DMS53 treated with DMSO at 0.1 percent for 48 hours (cell line): ENCODE results near the gene HIP1.
"Not testable (repeated sequence)": the region's sequence is repeated elsewhere in the genome, so short reads cannot be mapped to it uniquely, and the experiment has no call there.

Source experiments
- DNase-seq: peaks from one replicate; lab custom pipeline; 2025; ENCODE audit not compliant: unreplicated experiment; lab: John Stamatoyannopoulos, UW

Gene HIP1

GRCh38 chr7:75687246-75688088 is 51.3 kb downstream of the HIP1 start:
- DNase-seq, result no peak

- no peak for DNase-seq
Observed at GRCh38 chr7:75686551-75686950, 52.2 kb downstream of the HIP1 start.

- not testable (repeated sequence) for DNase-seq
Observed at GRCh38 chr7:75682052-75682451, 56.7 kb downstream of the HIP1 start.

DNA sequence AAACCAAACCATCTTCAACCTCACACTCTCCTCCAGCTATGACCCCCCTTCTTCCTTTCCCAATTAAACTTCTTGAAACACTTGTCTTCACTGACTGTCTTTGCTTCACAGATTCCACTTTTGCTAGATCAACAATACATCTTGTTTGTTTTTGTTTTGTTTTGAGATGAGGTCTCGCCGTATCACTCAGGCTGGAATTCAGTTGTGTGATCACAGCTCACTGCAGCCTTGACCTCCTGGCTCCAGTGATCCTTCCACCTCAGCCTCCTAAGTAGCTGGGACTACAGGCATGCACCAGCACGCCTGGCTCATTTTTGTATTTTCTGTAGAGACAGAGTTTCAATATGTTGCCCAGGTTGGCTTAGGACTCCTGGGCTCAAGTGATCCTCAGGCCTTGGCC is 59.7 kb downstream of the HIP1 start:
- DNase-seq, result no peak

DNA sequence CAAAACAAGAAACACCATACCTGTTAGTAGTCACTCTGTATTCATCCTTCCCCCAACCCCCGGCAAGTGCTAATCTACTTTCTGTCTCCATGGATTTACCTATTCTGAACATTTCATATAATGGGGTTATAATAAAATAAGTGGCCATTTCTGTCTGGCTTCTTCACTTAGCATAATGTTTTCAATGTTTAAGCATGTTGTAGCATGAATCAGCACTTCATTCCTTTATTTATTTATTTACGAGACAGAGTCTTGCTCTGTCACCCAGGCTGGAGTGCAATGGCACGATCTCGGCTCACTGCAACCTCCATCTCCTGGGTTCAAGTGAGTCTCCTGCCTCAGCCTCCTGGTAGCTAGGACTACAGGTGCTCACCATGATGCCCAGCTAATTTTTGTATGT is 69.2 kb downstream of the HIP1 start:
- no peak for DNase-seq

DNA sequence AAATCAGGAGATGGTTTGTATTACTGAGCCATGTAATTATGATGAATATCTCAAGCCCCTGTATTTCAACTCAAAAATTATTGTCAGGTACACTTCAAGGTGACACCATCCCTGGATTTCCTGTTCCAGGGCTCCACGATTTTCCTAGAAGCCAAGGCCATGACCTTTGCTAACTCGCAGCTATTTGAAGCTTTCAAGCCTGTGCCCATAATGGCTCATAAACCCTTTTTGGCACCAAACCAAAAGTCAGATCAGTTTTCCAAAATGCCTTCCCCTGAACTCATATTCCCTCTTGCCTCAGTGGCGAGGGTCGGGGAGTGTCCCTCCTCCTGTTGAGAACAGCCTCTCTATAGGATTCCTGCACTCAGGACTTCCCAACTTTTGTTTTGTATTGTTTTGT is 70.8 kb downstream of the HIP1 start:
- no peak for DNase-seq

GRCh38 chr7:75663302-75663907 is 75.3 kb downstream of the HIP1 start:
- DNase-seq, result no peak

DNA sequence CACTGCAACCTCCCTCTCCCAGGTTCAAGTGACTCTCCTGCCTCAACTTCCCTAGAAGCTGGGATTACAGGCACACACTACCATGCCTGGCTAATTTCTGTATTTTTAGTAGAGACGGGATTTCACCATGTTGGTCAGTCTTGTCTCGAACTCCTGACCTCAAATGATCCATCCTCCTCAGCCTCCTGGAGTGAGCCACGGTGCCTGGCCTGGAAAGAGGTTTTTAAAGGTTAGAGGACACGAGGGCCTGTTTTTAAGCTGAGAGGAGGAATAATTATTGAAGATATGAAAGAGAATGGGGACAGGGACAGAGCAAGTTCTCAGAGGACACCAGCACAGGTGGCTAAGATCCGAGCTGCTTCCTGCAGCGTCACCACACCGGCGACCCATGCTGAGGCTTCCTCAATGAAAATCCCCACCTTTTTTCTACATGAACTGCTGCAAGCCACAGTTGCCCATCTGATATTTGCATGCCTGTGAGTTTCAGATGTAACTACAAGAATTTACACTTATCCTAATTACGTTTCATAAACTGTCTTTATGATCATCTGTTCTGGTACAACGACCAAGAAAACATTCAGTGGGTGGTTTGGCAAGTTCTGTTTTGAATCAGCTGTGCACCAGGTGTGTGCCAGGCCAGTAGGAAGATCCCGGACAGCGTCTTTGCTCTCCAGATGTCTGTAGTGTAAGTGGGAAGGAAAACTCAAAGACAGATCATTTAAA is 76.0 kb downstream of the HIP1 start:
- no peak for DNase-seq

- no peak for DNase-seq
Observed at GRCh38 chr7:75660566-75661215, 78.0 kb downstream of the HIP1 start.

DNA sequence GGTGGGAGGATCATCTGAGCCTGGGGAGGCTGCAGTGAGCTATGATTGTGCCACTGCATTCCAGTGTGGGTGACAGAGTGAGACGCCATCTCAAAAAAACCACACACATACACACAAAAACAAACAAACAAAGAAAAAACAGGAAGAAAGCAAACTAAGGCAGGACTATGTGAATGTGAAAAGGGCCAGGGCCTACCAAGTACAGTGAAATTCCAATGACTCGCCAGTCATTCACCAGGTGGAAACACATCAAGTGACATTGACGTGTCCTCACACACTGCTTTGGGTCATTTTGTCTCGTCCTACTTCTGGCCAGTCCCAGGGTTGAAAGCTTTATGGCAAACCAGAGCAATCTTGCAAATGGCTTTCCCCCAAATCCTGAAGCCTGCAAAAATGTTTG is 79.9 kb downstream of the HIP1 start:
- DNase-seq, result no peak

- no peak for DNase-seq
Observed at GRCh38 chr7:75658369-75658768, 80.4 kb downstream of the HIP1 start.

DNA sequence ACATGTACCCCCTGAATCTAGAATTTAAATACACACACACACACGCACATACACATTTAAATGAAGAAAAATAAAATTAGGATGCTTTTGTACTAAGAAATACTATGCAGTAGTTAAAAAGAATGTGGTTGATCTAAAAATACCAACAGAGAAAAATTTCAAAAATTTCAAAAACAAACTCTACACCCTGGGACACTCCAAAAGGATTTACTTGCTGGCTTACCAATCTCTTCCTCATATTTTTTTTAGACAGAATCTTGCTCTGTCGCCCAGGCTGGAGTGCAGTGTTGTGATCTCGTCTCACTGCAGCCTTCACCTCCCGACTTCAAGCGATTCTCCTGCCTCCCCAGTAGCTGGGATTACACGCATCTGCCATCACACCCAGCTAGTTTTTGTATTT is 80.9 kb downstream of the HIP1 start:
- DNase-seq, result no peak

- no peak for DNase-seq
Observed at GRCh38 chr7:75656740-75657139, 82.0 kb downstream of the HIP1 start.

- no peak for DNase-seq
Observed at GRCh38 chr7:75655536-75655935, 83.2 kb downstream of the HIP1 start.

- DNase-seq, result no peak
Observed at GRCh38 chr7:75654855-75655254, 83.9 kb downstream of the HIP1 start.

DNA sequence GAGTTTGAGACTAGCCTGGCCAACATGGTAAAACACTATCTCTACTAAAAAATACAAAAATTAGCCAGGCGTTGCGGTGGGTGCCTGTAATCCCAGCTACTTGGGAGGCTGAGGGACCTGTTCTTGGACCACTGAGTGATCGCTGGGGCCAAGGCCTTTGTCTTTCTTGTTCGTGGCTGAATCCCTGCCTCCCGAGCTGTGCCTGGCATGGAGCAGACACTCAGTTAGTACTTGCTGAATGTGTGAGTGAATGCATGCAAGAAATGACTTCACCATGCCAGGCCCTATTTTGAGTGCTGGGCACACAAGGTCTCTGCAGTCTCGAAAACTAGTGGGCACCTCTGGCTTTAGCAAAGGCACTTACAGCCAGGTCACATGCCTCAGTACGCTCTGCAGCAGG is 85.1 kb downstream of the HIP1 start:
- no peak for DNase-seq

DNA sequence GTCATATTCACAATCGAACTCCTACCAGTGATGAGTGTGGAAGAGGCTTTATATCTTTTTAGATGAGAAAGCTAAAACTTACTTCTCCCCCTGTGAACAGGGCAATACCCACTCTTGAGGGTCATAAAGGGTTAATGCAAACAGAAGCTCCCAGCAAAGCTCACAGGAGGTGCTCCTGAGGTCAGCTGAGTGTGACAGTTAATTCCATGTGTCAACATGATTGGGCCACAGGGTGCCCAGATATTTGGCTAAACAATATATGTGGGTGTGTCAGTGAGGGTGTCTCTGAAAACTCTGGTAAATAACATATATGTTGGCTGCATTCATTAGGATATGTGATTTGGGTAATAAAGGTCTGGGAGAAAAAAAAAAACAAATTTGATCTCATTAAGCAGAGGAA is 86.0 kb downstream of the HIP1 start:
- DNase-seq, result no peak

- no peak for DNase-seq
Observed at GRCh38 chr7:75650681-75651080, 88.1 kb downstream of the HIP1 start.

DNA sequence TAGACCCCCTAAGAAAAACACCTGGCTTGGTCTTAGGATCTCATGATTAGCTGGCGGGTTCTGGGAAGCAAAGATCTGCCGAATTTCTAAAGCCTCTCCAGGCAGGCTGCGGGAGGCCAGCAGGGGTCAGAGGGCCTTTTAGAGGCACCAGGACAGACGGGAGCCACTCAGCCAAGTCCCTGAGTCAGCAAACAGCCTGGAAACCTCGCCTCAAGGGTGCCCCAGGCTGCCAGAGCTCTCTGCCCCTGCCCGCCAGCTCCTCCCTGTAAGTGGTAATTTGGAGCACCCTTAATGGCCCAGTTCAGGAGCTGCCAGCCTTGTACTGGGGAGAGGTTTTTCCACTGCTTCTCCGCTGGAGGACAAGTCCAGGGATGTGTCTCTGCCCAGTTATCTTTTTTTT is 88.7 kb downstream of the HIP1 start:
- DNase-seq, result no peak

- DNase-seq, result no peak
Observed at GRCh38 chr7:75649462-75649861, 89.3 kb downstream of the HIP1 start.

DNA sequence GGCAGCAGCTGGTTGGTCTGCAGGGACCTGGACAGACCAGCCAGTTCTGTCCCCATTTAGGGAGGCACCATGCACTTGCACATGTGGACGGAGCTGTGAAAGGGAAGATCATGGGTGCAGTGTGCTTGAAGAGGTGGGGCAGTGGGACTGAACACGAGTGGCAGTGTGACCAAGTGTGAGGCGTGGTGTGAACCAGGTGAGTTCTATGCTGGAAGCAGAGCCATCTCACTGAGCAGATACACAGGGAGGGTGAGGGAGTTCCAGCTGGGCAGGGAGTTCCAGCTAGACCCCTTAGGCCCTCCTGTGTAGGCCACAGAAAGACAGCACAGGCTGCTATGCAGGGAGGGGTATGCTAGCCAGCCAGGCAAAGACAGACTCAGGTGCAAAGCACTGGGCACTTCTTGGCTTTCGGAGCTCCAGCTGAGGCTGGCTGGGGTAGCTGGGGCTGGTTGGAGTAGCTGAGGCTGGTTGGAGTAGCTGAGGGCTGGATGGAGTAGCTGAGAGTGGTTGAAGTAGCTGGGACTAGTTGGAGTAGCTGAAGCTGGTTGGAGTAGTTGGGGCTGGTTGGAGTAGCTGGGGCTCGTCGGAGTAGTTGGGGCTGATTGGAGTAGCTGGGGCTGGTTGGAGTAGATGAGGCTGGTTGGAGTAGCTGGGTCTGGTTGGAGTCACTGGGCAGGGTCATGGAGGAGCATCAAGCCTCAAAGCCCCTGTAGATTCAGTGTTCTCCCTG is 90.9 kb downstream of the HIP1 start:
- DNase-seq, result no peak
